DND-41 (cell line): ENCODE results near the gene ZFP91.

Experiments
- ATAC-seq: fragments of 200-7000 bp; cut with Tn5 transposase; 3 replicates; pipeline ENCODE4 v1.9.1; 2021; ENCODE audit warnings: low read depth; ENCODE audit not compliant: insufficient read depth
- DNase-seq: peaks from one replicate; pipeline ENCODE4 v3.0.0-alpha.2; 2020
- H2AFZ ChIP-seq: 2 replicates; pipeline ENCODE4 v1.6.0; 2012; ENCODE audit warnings: low read depth, low read length
- H3K27ac ChIP-seq: 2 replicates; pipeline ENCODE4 v1.5.1; 2012; ENCODE audit warnings: low read length, inconsistent platforms
- H3K27me3 ChIP-seq: fragments of 200-600 bp; sonication (generic); 2 replicates; pipeline ENCODE4 v1.6.0; 2012; ENCODE audit warnings: low read length, mild to moderate bottlenecking, inconsistent platforms; ENCODE audit not compliant: insufficient read depth, poor library complexity
- H3K36me3 ChIP-seq: 2 replicates; pipeline ENCODE4 v1.5.1; 2012; ENCODE audit warnings: low read length, inconsistent platforms; ENCODE audit not compliant: insufficient read depth
- H3K4me1 ChIP-seq: 2 replicates; pipeline ENCODE4 v1.5.1; 2012; ENCODE audit warnings: mild to moderate bottlenecking, low read length; ENCODE audit not compliant: insufficient read depth
- H3K4me2 ChIP-seq: 2 replicates; pipeline ENCODE4 v1.6.0; 2012; ENCODE audit warnings: mild to moderate bottlenecking, moderate library complexity, low read length, inconsistent platforms; ENCODE audit not compliant: insufficient read depth
- H3K4me3 ChIP-seq, 2 experiments: fragments of 200-600 bp in 1 of 2; shearing (Covaris generic) in 1 of 2; 2 replicates each; pipeline ENCODE4 v1.5.1; 2012 to 2016; ENCODE audit warnings: inconsistent platforms in 2 of 2, low read length in 2 of 2, mild to moderate bottlenecking in 2 of 2, low read depth in 1 of 2, moderate library complexity in 1 of 2
- H3K79me2 ChIP-seq: 2 replicates; pipeline ENCODE4 v1.6.0; 2012; ENCODE audit warnings: low read length, inconsistent platforms; ENCODE audit not compliant: insufficient read depth
- H3K9ac ChIP-seq: 2 replicates; pipeline ENCODE4 v1.6.0; 2012; ENCODE audit warnings: low read depth, mild to moderate bottlenecking, inconsistent platforms, low read length, moderate library complexity
- H3K9me3 ChIP-seq: 2 replicates; pipeline ENCODE4 v1.5.1; 2012; ENCODE audit warnings: low read length, moderate library complexity, mild to moderate bottlenecking, inconsistent platforms; ENCODE audit not compliant: insufficient read depth, severe bottlenecking
- H4K20me1 ChIP-seq: 2 replicates; pipeline ENCODE4 v1.6.0; 2012; ENCODE audit warnings: low read length; ENCODE audit not compliant: insufficient read depth
- EZH2 ChIP-seq: IDR thresholded peaks from 3 replicates; pipeline ENCODE4 v1.6.1; 2012; ENCODE audit warnings: borderline replicate concordance, low read depth, mild to moderate bottlenecking, moderate library complexity, low read length, inconsistent platforms; ENCODE audit not compliant: severe bottlenecking
- TF ChIP-seq, protein P1 (sequence below): IDR thresholded peaks from 2 replicates; pipeline ENCODE4 v1.5.1; 2012; ENCODE audit warnings: borderline replicate concordance, low read length, moderate library complexity, mild to moderate bottlenecking; ENCODE audit not compliant: poor library complexity, severe bottlenecking; ENCODE audit errors: extremely low read depth

The ZFP91 gene

GRCh38 chr11:58608331-58608730 lies 29.5 kb downstream of the ZFP91 start:
- TF ChIP-seq, protein P1, sequence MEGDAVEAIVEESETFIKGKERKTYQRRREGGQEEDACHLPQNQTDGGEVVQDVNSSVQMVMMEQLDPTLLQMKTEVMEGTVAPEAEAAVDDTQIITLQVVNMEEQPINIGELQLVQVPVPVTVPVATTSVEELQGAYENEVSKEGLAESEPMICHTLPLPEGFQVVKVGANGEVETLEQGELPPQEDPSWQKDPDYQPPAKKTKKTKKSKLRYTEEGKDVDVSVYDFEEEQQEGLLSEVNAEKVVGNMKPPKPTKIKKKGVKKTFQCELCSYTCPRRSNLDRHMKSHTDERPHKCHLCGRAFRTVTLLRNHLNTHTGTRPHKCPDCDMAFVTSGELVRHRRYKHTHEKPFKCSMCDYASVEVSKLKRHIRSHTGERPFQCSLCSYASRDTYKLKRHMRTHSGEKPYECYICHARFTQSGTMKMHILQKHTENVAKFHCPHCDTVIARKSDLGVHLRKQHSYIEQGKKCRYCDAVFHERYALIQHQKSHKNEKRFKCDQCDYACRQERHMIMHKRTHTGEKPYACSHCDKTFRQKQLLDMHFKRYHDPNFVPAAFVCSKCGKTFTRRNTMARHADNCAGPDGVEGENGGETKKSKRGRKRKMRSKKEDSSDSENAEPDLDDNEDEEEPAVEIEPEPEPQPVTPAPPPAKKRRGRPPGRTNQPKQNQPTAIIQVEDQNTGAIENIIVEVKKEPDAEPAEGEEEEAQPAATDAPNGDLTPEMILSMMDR: no peak
- TF ChIP-seq EZH2: no peak

DNA sequence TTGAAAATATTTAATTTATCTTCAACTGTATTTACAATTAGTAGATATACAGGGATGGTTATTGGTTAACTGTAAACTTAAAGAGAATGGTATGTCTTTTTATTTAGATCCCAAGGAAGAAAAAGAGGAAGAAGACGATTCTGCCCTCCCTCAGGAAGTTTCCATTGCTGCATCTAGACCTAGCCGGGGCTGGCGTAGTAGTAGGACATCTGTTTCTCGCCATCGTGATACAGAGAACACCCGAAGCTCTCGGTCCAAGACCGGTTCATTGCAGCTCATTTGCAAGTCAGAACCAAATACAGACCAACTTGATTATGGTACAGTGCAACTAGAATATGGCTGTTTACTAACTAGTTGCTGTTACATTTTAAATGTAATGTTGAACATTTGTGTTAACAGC lies 30.9 kb downstream of the ZFP91 start:
- ATAC-seq (no peak), DNase-seq (no peak)
- peaks cover 29% of the 10 kb centered on the region; the same call in 1 of the 2 replicates for H4K20me1 ChIP-seq
- no peak overlapping the region for H2AFZ ChIP-seq
- H3K4me2 ChIP-seq: no peak overlapping the region
- no peak overlapping the region for H3K9ac ChIP-seq
- H3K36me3 ChIP-seq: peaks cover 55% of the 10 kb centered on the region
- no peaks in the 10 kb centered on the region for H3K27me3 ChIP-seq
- peaks cover 54% of the 10 kb centered on the region for H3K79me2 ChIP-seq
- no peak overlapping the region for H3K27ac ChIP-seq
- no peaks in the 10 kb centered on the region for H3K4me1 ChIP-seq
- H3K9me3 ChIP-seq: no peaks in the 10 kb centered on the region
- TF ChIP-seq, protein P1: no peak
- TF ChIP-seq EZH2: no peak
- no peak overlapping the region for H3K4me3 ChIP-seq

More at GRCh38 chr11:58608331-58608730, 29.5 kb downstream of the ZFP91 start:
- DNase-seq: no peak
- Histone ChIP-seq H4K20me1 (peaks cover 43% of the 10 kb centered on the region), H3K27ac (no peak overlapping the region), H2AFZ (no peak overlapping the region), H3K9ac (no peak overlapping the region), H3K4me2 (no peak overlapping the region), H3K27me3 (no peaks in the 10 kb centered on the region), H3K4me3 (no peak overlapping the region), H3K79me2 (peaks cover 68% of the 10 kb centered on the region), H3K36me3 (peaks cover 47% of the 10 kb centered on the region), H3K4me1 (no peaks in the 10 kb centered on the region), H3K9me3 (no peaks in the 10 kb centered on the region)
- no peak for ATAC-seq

GRCh38 chr11:58613228-58613627 lies 34.4 kb downstream of the ZFP91 start:
- no peak overlapping the region for H2AFZ ChIP-seq
- peaks cover 90% of the 10 kb centered on the region for H3K36me3 ChIP-seq
- no peaks in the 10 kb centered on the region for H3K9me3 ChIP-seq
- DNase-seq: no peak
- no peak for ATAC-seq
- no peaks in the 10 kb centered on the region for H3K4me1 ChIP-seq
- H3K4me3 ChIP-seq: no peak overlapping the region
- H3K9ac ChIP-seq: no peak overlapping the region
- no peak overlapping the region for H3K27ac ChIP-seq
- no peaks in the 10 kb centered on the region for H3K27me3 ChIP-seq
- peaks cover 4% of the 10 kb centered on the region; the same call in 1 of the 2 replicates for H4K20me1 ChIP-seq
- peaks cover 21% of the 10 kb centered on the region for H3K79me2 ChIP-seq
- no peak overlapping the region for H3K4me2 ChIP-seq
- TF ChIP-seq, protein P1: no peak
- TF ChIP-seq EZH2: no peak

- DNase-seq: no peak
These were observed 36.7 kb downstream of the ZFP91 start for GRCh38 chr11:58615559-58615958.

More at GRCh38 chr11:58615559-58615958, 36.7 kb downstream of the ZFP91 start:
- peaks cover 100% of the 10 kb centered on the region for H3K36me3 ChIP-seq
- H3K9ac ChIP-seq: no peak overlapping the region
- H3K9me3 ChIP-seq: no peaks in the 10 kb centered on the region
- no peak for ATAC-seq
- no peaks in the 10 kb centered on the region for H4K20me1 ChIP-seq
- no peak overlapping the region for H3K4me3 ChIP-seq
- no peak overlapping the region for H3K4me2 ChIP-seq
- no peaks in the 10 kb centered on the region for H3K4me1 ChIP-seq
- H3K27me3 ChIP-seq: no peaks in the 10 kb centered on the region
- H2AFZ ChIP-seq: no peak overlapping the region
- H3K79me2 ChIP-seq: 0 out of 2 replicates have a peak, but pooled peaks cover 2% of the 10 kb centered on the region
- TF ChIP-seq, protein P1: no peak
- no peak for TF ChIP-seq EZH2
- H3K27ac ChIP-seq: no peak overlapping the region
